Thoracic aorta (tissue), 2 donors: ENCODE data around the gene HNRNPA2B1. TPM values are rescaled to one million over a fixed set of nuclear protein-coding genes. Genes with fewer than 3 reads are reported as not detected.
"Not testable (repeated sequence)": the region's sequence is repeated elsewhere in the genome, so short reads cannot be mapped to it uniquely, and the experiment has no call there.

Experiments used
- ATAC-seq: fragments of 150-250 bp; one replicate; pipeline ENCODE4 v1.8.0; 2017; ENCODE audit warnings: low read depth; ENCODE audit not compliant: insufficient number of reproducible peaks, low FRiP score
- DNase-seq: peaks from one replicate; pipeline ENCODE4 v3.0.0-alpha.2; 2020; ENCODE audit warnings: low spot score
- H3K27ac ChIP-seq, 2 donors: fragments of 200-600 bp; sonication (generic); 1 replicate in 1 of 2; 2 replicates in 1 of 2; pipeline ENCODE4 v1.5.1; 2016; ENCODE audit warnings: mild to moderate bottlenecking in 2 of 2, moderate library complexity in 2 of 2
- H3K27me3 ChIP-seq: fragments of 200-600 bp; sonication (generic); replicated peaks from 2 replicates; pipeline ENCODE4 v1.6.0; 2016; ENCODE audit warnings: mild to moderate bottlenecking; ENCODE audit not compliant: insufficient read depth
- H3K36me3 ChIP-seq: fragments of 200-600 bp; sonication (generic); one replicate; pipeline ENCODE4 v1.5.1; 2016
- H3K4me1 ChIP-seq, 2 donors: fragments of 200-600 bp; sonication (generic); 1 replicate in 1 of 2; 2 replicates in 1 of 2; pipeline versions ENCODE4 v1.5.1 to v1.6.0; 2016; ENCODE audit warnings: low read depth in 2 of 2, mild to moderate bottlenecking in 1 of 2; ENCODE audit not compliant: control insufficient read depth in 1 of 2
- H3K4me3 ChIP-seq: fragments of 200-600 bp; sonication (generic); 2 replicates; pipeline ENCODE4 v1.5.1; 2016; ENCODE audit warnings: mild to moderate bottlenecking
- H3K9me3 ChIP-seq: fragments of 200-600 bp; sonication (generic); 2 replicates; pipeline ENCODE4 v1.5.1; 2016
- CTCF ChIP-seq: fragments of 200-600 bp; sonication (generic); IDR thresholded peaks from one replicate; pipeline ENCODE4 v1.5.1; 2019; ENCODE audit warnings: antibody characterized with exemption
- total RNA-seq, 2 donors: library from RNA; depleted of rRNA; stranded (reverse); fragments of >200 nt; gene quantifications; one replicate each; pipeline versions ENCODE4 v1.1.0 to v1.2.3, GENCODE V29; 2016

Gene HNRNPA2B1
- total RNA-seq, 2 donors from 2014 or later, result 142 to 204 TPM

- Histone ChIP-seq H3K9me3 (no peaks in the 10 kb centered on the region), H3K36me3 (peaks cover 46% of the 10 kb centered on the region), H3K4me3 (peak overlapping the region; percentile 98), H3K4me1 (peaks cover 51 to 54% of the 10 kb centered on the region in 2 donors), H3K27me3 (no peaks in the 10 kb centered on the region), H3K27ac (peak overlapping the region in 1 of 2 donors; percentile 45)
- DNase-seq (no peak), ATAC-seq (no peak)
- TF ChIP-seq CTCF, result no peak
These were observed 3.1 kb downstream of the HNRNPA2B1 start for GRCh38 chr7:26197153-26198115.

- Histone ChIP-seq H3K27ac (no peak overlapping the region), H3K36me3 (peaks cover 58% of the 10 kb centered on the region), H3K9me3 (no peaks in the 10 kb centered on the region), H3K27me3 (no peaks in the 10 kb centered on the region), H3K4me3 (peak overlapping the region; percentile 98), H3K4me1 (peaks cover 56 to 60% of the 10 kb centered on the region in 2 donors)
- TF ChIP-seq CTCF, result no peak
- no peak for ATAC-seq
- no peak for DNase-seq
These were observed 4.5 kb downstream of the HNRNPA2B1 start for GRCh38 chr7:26195867-26196657.

GRCh38 chr7:26195182-26195581, 5.4 kb downstream of the HNRNPA2B1 start:
- ATAC-seq (no peak), DNase-seq (no peak)
- H3K4me1 ChIP-seq, result peaks cover 56 to 60% of the 10 kb centered on the region in 2 donors
- H3K4me3 ChIP-seq, result peak overlapping the region; percentile 98
- peaks cover 67% of the 10 kb centered on the region for H3K36me3 ChIP-seq
- H3K27me3 ChIP-seq, result no peaks in the 10 kb centered on the region
- no peaks in the 10 kb centered on the region for H3K9me3 ChIP-seq
- no peak for TF ChIP-seq CTCF
- H3K27ac ChIP-seq, result no peak overlapping the region

GRCh38 chr7:26194764-26195163, 5.8 kb downstream of the HNRNPA2B1 start:
- H3K9me3 ChIP-seq, H3K27ac ChIP-seq, ATAC-seq, DNase-seq, H3K27me3 ChIP-seq, H3K4me3 ChIP-seq: not testable (repeated sequence)
- H3K4me1 ChIP-seq, result peaks cover 56 to 60% of the 10 kb centered on the region in 2 donors
- H3K36me3 ChIP-seq, result peaks cover 69% of the 10 kb centered on the region

GRCh38 chr7:26193432-26194207, 6.9 kb downstream of the HNRNPA2B1 start:
- TF ChIP-seq CTCF, result no peak
- peaks cover 56 to 60% of the 10 kb centered on the region in 2 donors for H3K4me1 ChIP-seq
- ATAC-seq, result no peak

More at GRCh38 chr7:26193432-26194207, 6.9 kb downstream of the HNRNPA2B1 start:
- no peaks in the 10 kb centered on the region for H3K9me3 ChIP-seq
- H3K4me3 ChIP-seq, result peak overlapping the region; percentile 7
- no peaks in the 10 kb centered on the region for H3K27me3 ChIP-seq
- peaks cover 80% of the 10 kb centered on the region for H3K36me3 ChIP-seq
- no peak for DNase-seq
- H3K27ac ChIP-seq, result no peak overlapping the region
